Muscle of leg (tissue), 11 donors: ENCODE data around the gene ABCF2. TPM values are rescaled to one million over a fixed set of nuclear protein-coding genes. Genes with fewer than 3 reads are reported as not detected.

Experiments used
- DNase-seq: peaks from one replicate; pipeline ENCODE4 v3.0.0; 2013
- H3K27ac ChIP-seq: one replicate; pipeline ENCODE4 v1.5.1; 2013; ENCODE audit warnings: mild to moderate bottlenecking, low read length, control low read depth
- H3K27me3 ChIP-seq: one replicate; pipeline ENCODE4 v1.6.1; 2013; ENCODE audit warnings: low read length; ENCODE audit not compliant: control insufficient read depth, insufficient read depth
- H3K36me3 ChIP-seq: one replicate; pipeline ENCODE4 v1.6.1; 2013; ENCODE audit warnings: low read length; ENCODE audit not compliant: control insufficient read depth, insufficient read depth
- H3K4me1 ChIP-seq: one replicate; pipeline ENCODE4 v1.6.1; 2013; ENCODE audit warnings: low read length; ENCODE audit not compliant: control insufficient read depth, insufficient read depth
- H3K4me3 ChIP-seq: one replicate; pipeline ENCODE4 v1.5.1; 2013; ENCODE audit warnings: low read length, control low read depth
- H3K9me3 ChIP-seq: replicated peaks from 2 replicates; pipeline ENCODE4 v1.6.1; 2013; ENCODE audit warnings: low read depth, low read length; ENCODE audit not compliant: control insufficient read depth
- WGBS: methylation state at CpG from one replicate; pipeline ENCODE4 v1.1.5; 2013; ENCODE audit warnings: missing lambda C conversion rate; ENCODE audit not compliant: insufficient coverage; 5-methylcytosine and 5-hydroxymethylcytosine counted together
- polyA plus RNA-seq, 8 donors: library from polyadenylated mRNA; unstranded; fragments of 120-200 nt; gene quantifications; one replicate each; pipeline versions ENCODE4 v1.2.1 to v1.2.3, GENCODE V29; 2013; ENCODE audit warnings: inconsistent platforms in 1 of 8, low replicate concordance in 1 of 8; ENCODE audit not compliant: insufficient read length in 8 of 8, insufficient read depth in 1 of 8
- total RNA-seq: library from RNA; stranded (reverse); fragments of 120-200 nt; gene quantifications from one replicate; pipeline ENCODE4 v1.2.4, GENCODE V29; 2013

Gene ABCF2
- total and polyA plus RNA-seq, 9 donors, result 17.3 to 21.1 (median 18.5) TPM

- Histone ChIP-seq H3K9me3 (no peaks in the 10 kb centered on the region), H3K27me3 (peaks cover 7% of the 10 kb centered on the region), H3K36me3 (peaks cover 54% of the 10 kb centered on the region), H3K27ac (no peak overlapping the region), H3K4me3 (no peak overlapping the region), H3K4me1 (peaks cover 48% of the 10 kb centered on the region)
- no peak for DNase-seq
- 40% methylated on average over 2 of the region's 2 CpGs for WGBS
Observed at GRCh38 chr7:151243045-151243349, 16.0 kb upstream of the ABCF2 start.

DNA sequence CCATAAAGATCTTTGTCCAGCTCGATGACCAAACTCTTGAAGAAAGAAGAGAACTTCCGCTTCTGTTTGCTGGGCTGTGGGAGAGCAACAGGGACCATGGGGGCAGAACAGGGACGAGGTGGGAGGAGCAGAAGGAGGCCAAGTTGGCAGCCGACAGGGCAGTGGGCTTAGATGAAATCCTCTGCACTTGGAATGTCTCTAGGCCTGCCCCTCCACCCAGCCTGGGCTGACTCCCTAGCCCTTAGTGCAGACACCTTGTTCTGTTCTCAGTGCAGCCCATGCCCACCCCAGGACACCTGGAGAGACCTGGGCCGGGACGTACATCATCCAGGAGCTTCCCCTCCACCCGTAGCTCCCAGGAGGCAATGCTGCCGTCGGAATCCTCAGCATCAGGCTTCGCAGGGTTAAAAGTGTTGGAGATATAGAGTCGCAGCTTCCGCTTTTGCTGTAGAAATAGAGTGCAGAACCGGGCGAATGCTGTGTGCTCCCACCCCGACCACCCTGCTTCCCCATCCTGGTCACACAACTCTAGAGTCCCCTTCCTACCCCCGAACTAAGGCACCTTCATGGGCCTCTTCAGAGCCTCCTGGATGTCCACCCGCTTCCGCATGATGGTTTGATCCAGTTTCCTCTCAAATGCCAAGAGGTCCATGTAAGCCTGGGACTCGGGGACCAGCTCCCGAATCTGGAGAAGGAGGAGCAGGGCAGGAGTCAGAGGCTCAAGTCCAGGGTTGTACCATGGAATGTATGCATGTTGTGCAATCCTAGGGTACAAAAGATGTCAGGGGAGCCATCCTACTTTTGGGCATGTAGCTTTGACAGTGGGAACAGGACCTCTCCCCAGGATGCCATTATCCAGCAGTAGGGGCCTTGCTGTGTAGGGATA, 15.4 kb upstream of the ABCF2 start:
- no peak for DNase-seq
- Histone ChIP-seq H3K27ac (no peak overlapping the region), H3K4me3 (no peak overlapping the region), H3K27me3 (peaks cover 7% of the 10 kb centered on the region), H3K36me3 (peaks cover 60% of the 10 kb centered on the region), H3K9me3 (no peaks in the 10 kb centered on the region), H3K4me1 (peaks cover 51% of the 10 kb centered on the region)
- 55% methylated on average over 12 of the region's 20 CpGs for WGBS

GRCh38 chr7:151241755-151242096, 14.7 kb upstream of the ABCF2 start:
- DNase-seq, result no peak
- 88% methylated on average over 9 of the region's 9 CpGs for WGBS
- peaks cover 67% of the 10 kb centered on the region for H3K36me3 ChIP-seq
- H3K27me3 ChIP-seq, result peaks cover 7% of the 10 kb centered on the region
- no peaks in the 10 kb centered on the region for H3K9me3 ChIP-seq
- H3K4me1 ChIP-seq, result peaks cover 46% of the 10 kb centered on the region
- no peak overlapping the region for H3K4me3 ChIP-seq
- no peak overlapping the region for H3K27ac ChIP-seq

- DNase-seq, result no peak
- WGBS, result 80% methylated on average over 7 of the region's 7 CpGs
- Histone ChIP-seq H3K9me3 (no peaks in the 10 kb centered on the region), H3K27ac (no peak overlapping the region), H3K27me3 (peaks cover 7% of the 10 kb centered on the region), H3K4me1 (peaks cover 42% of the 10 kb centered on the region), H3K4me3 (no peak overlapping the region), H3K36me3 (peaks cover 73% of the 10 kb centered on the region)
Observed at GRCh38 chr7:151240942-151241754, 14.1 kb upstream of the ABCF2 start.

DNA sequence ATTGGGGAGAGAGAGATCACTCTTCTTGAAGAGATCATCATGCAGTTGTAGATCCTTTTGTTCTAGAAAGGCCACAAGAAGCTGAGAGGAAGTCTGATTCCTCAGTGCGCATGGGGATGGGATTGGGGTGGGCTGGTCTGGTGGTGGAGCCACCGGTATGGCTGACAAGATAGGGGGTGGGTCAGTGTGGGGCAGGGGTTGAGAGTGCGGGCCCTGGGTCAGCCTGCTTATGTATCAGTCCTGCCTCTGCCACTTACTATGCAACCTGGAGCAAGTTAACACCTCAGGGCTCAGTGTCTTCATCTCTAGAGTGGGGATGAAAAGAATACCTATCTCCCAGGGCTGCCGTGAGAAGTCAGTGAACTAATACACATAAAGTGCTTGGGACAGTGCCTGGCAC, 13.5 kb upstream of the ABCF2 start:
- 100% methylated on average over 1 of the region's 4 CpGs for WGBS
- H3K4me3 ChIP-seq, result no peak overlapping the region
- H3K4me1 ChIP-seq, result peaks cover 36% of the 10 kb centered on the region
- peaks cover 7% of the 10 kb centered on the region for H3K27me3 ChIP-seq
- no peak overlapping the region for H3K27ac ChIP-seq
- no peaks in the 10 kb centered on the region for H3K9me3 ChIP-seq
- peaks cover 79% of the 10 kb centered on the region for H3K36me3 ChIP-seq
- DNase-seq, result no peak

GRCh38 chr7:151239837-151240459, 12.9 kb upstream of the ABCF2 start:
- DNase-seq, result no peak
- Histone ChIP-seq H3K27me3 (peaks cover 4% of the 10 kb centered on the region), H3K4me3 (no peak overlapping the region), H3K36me3 (peaks cover 84% of the 10 kb centered on the region), H3K9me3 (no peaks in the 10 kb centered on the region), H3K4me1 (peaks cover 32% of the 10 kb centered on the region), H3K27ac (no peak overlapping the region)
- WGBS, result 60% methylated on average over 9 of the region's 11 CpGs

DNA sequence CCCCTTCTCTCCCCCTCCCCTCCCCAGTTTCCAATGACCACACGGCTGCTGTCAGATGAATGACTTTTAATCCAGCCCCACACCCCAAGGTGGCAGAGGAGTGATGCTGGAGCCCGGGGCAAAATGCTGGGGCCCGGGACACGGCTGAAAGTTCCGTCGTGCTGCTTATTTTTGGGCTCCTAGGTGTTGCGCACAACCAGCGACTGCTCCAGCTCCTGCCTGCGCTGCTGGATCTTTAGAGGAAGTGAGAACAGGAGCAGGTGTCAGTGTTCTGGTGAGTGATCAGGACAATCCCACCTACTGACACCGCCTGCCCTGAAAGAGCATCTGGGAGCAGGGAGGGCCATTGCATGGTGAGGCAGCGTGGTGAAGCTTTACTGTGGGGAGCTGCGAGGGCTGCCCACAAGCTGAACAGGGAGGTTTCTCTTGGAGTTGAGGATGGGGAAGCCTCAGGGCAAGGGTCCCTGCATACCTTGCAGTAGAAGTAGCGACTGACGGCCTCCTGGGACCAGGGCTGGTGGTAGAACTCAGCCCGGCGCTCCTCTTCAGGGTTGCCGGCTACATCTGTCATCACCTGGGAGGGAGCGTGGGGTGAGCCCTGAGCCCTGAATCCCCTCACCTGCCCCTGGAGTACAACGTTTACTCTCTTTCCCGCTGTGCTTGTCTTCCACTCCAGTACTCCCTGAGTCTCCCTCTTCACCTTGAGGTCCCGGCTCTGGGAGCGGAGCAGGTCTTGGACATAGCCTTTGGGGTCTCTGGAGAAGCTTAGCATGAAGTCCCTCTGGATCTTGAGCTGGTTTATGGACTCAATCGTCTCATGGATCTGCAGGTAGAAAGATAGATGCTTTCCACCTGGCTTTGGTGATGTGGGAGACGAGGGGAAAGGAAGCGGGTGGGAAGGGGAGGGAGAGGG, 12.2 kb upstream of the ABCF2 start:
- no peaks in the 10 kb centered on the region for H3K27me3 ChIP-seq
- H3K4me3 ChIP-seq, result no peak overlapping the region
- peaks cover 25% of the 10 kb centered on the region for H3K4me1 ChIP-seq
- no peaks in the 10 kb centered on the region for H3K9me3 ChIP-seq
- no peak overlapping the region for H3K27ac ChIP-seq
- peaks cover 86% of the 10 kb centered on the region for H3K36me3 ChIP-seq
- WGBS, result 77% methylated on average over 21 of the region's 25 CpGs
- no peak for DNase-seq

DNA sequence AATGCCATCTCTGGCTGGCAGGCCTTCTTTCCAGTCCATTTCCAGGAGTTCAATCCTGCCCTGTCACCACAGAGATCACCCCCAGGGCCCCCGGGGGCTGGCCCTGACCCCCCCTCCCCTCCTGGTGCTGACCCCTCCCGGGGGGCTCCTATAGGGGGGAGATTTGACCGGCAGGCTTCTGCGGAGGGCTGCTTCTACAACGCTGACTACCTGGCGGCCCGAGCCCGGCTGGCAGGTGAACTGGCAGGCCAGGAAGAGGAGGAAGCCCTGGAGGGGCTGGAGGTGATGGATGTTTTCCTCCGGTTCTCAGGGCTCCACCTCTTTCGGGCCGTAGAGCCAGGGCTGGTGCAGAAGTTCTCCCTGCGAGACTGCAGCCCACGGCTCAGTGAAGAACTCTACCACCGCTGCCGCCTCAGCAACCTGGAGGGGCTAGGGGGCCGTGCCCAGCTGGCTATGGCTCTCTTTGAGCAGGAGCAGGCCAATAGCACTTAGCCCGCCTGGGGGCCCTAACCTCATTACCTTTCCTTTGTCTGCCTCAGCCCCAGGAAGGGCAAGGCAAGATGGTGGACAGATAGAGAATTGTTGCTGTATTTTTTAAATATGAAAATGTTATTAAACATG, 11.3 kb upstream of the ABCF2 start:
- no peak for DNase-seq
- Histone ChIP-seq H3K4me1 (peaks cover 24% of the 10 kb centered on the region), H3K36me3 (peaks cover 87% of the 10 kb centered on the region), H3K27me3 (no peaks in the 10 kb centered on the region), H3K4me3 (no peak overlapping the region), H3K27ac (no peak overlapping the region), H3K9me3 (no peaks in the 10 kb centered on the region)
- WGBS, result 69% methylated on average over 11 of the region's 17 CpGs
